Measurements from ENCODE around the gene ZBTB20.

The ZBTB20 gene

GRCh38 chr3:114351123-114351821 lies 795.8 kb downstream of the ZBTB20 start:
- DNase-seq: no peak

- no peak for DNase-seq
Measured at GRCh38 chr3:114350690-114351089, 796.4 kb downstream of the ZBTB20 start.

GRCh38 chr3:114350271-114350670 lies 796.8 kb downstream of the ZBTB20 start:
- DNase-seq: no peak

DNA sequence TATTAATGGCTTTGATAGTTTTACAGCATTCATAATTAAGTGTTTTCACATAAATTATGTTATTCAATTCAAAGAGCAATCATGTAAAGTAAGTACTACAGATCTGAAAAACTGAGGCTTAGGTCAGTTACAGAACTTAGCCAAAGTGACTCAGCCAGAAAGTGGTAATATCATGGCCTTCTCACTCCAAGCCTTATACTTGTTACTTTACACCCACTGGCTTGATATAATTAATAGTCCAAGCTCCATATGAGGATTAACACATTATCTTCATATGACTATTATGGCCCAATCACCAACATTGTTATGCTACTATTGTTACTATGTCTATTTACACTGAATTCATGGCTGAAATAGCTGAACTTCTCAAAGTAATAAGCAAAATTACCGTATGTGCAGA lies 802.6 kb downstream of the ZBTB20 start:
- DNase-seq: no peak

DNA sequence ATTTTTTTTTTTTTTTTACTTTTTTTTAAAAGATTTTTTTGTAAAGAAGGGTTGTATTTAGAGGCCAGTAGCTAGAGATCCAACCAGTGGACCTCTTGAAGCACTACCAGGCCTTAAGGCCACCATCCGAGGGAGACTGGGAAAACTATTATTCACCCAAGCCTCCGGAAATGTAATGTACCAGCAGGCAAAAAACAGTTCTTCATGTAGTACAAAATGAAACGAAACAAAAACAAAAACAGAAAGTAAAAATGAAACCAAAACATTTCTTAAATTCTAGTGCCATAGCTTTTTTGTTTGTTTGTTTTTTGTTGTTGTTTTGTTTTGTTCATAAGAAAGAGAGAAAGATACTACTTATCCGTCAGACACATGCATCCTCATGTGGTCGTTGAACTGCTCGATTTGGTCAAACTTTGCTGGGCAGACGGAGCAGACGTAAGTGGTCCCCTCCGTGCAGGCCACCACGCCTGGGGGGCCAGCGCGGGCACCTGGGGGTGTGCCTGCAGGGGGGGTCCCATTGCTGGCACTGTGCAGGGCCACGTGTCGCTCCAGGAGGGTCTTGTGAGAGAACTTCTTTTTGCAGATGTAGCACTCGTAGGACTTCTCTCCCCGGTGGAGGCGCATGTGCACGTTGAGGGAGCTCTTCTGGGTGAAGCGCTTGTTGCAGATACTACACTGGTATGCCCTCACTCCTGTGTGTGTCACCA lies 808.3 kb downstream of the ZBTB20 start:
- no peak for DNase-seq

GRCh38 chr3:114336857-114337256 lies 810.2 kb downstream of the ZBTB20 start:
- no peak for DNase-seq

DNA sequence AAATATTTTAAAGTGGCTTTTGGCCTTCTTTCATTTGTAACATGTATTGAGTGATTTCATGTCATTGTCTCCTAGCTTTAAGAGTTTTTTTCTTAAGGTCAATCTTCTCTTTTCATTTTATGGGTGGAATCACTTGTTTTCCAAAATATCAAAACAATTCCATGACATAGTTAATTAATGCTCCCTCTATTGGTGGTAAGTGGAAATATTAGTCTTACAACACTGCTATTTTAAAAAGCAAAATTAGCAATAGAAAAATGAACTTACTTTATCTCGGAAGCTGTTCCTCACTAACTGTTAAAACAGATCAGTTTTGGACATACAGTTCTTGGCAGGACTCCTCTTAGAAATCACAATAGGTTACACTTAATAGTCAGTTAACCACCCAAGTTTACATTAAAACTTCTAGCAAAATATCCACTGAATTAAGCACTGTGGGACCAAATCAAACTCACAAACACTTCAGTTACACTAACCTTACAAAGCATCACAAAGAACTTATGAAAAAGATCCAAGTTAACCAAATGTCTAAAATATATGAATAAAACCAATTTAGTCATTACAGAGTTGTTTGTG lies 810.9 kb downstream of the ZBTB20 start:
- no peak for DNase-seq

- no peak for DNase-seq
Measured at GRCh38 chr3:114333923-114334240, 813.2 kb downstream of the ZBTB20 start.

DNA sequence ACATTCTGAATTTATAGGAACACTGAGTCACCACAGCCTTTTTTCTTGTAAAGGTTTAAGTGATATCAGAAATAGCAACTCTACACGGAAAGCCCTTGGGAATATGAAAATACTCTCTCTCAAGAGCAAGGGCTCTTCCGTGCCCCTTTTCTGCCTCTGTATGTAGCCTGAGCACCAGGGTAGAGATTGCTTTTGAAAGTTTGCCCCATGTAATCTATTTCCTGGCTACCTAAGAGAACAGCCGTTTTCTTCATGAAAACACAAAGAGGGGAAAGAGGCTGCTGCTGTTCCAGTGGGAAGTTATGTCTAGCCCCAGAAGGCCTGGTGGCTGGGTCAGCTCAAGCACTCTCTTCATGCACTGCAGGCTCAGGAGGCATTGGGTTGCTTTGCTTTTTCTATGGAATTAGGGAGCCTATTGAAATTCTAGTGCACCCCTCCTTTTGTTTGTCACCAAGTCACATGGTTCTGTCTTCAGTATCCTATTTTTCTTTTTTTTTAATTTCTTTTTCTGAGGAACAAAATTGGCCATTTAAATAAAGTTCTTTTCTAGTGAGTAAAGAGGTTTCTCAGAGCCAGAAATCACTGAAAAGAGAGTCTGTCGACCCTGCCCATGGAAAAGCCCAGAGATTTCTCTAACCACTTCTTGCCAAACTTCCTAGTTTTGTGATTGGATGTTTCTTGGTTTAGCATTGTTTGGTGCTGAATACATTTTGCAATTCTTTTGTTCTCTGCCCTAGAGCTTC lies 813.7 kb downstream of the ZBTB20 start:
- DNase-seq: no peak

GRCh38 chr3:114332342-114333179 lies 814.5 kb downstream of the ZBTB20 start:
- DNase-seq: no peak

GRCh38 chr3:114331710-114332109 lies 815.4 kb downstream of the ZBTB20 start:
- DNase-seq: no peak

GRCh38 chr3:114331007-114331406 lies 816.1 kb downstream of the ZBTB20 start:
- no peak for DNase-seq

DNA sequence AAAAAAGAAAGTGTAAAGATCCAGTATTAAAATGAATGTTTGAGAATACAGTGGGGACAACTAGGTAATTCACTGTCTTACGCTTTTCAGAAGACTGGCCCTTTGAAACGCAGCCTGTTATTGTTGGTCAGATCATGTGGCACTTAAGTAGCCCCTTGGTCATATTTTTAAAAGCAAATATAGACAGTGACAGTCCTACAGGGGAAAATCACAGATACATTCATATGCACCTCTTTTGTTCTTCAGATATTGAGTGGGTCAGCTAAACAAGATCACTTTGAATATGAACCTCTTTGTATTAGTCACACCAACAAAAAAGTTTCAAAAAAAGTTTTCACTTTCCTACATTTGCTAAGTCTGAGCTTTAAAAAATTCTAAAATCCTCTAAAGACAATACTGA lies 817.3 kb downstream of the ZBTB20 start:
- DNase-seq: no peak

GRCh38 chr3:114328345-114328744 lies 818.7 kb downstream of the ZBTB20 start:
- DNase-seq: no peak

- no peak for DNase-seq
Measured at GRCh38 chr3:114327665-114328064, 819.4 kb downstream of the ZBTB20 start.

DNA sequence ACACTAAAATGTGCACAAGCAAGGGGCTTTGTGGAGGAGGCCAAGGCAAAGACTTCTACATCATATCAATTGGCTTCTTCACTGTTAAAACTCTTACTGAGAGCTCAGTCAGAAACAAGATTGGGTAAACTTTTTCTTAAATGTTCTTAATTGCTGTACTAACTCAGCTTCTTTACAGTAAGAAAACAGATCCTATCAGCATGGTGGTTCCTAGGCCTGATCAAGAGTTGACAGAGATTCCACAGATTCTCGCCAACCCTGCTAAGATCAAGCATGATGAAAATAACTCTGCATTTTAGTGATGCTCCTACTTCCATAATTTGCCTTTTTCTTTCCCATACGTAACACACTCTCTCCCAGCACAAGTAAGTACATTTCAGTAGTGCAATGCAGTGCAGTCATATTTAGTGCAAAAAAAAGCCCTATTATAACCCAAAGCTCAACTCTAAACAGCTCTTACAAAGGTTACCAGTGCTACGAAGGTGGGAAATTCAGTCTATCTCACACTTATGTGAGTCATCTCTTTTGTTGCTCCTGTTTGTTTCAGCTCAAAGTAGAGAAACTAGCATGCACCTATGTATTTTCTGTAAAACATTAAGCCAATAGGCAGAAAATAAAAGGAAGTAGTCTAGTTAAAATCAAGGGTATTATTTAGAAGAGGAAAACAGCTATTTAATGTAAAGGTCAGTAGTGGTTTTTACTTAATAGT lies 823.4 kb downstream of the ZBTB20 start:
- DNase-seq: no peak

GRCh38 chr3:114320246-114320645 lies 826.8 kb downstream of the ZBTB20 start:
- DNase-seq: no peak

- DNase-seq: no peak
Measured at GRCh38 chr3:114319453-114319852, 827.6 kb downstream of the ZBTB20 start.

DNA sequence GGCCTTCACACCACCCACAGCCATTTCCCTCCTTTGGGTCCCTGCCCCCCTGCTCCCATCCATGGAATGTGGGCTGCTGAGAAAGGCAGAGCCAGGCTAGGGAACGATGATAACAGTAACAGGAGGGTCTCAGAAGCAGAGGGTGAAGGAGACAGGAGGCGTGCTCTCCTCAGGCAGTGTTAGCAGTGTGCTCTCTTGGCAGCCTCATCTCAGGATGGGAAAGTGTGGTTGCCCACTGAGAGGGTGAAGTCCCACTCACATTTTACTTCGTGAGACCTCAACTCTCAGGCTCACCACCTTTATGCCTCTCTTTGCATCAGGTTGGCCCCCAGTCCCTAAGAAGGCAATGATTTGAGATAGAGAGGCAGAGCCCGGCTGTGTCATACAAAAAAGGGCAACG lies 828.8 kb downstream of the ZBTB20 start:
- DNase-seq: no peak

DNA sequence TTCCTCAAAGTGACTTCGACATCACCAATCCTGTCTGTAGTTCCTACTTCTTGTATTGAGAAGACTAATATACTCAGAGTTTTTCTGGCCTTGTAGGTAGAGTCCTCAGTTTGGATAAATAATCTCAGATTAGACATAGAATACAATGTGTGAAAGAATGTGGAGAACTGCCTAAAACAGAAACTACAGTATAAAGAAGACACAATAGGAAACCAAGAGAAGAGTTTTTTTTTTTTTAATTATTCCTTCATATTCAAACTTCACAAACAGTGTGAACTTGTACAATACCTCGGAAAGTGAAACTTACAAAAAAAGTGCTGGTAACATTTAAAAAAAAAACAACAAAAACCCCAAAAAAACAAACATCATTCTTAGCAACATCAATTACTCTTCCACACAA lies 832.8 kb downstream of the ZBTB20 start:
- DNase-seq: no peak

- no peak for DNase-seq
Measured at GRCh38 chr3:114313426-114313825, 833.7 kb downstream of the ZBTB20 start.

DNA sequence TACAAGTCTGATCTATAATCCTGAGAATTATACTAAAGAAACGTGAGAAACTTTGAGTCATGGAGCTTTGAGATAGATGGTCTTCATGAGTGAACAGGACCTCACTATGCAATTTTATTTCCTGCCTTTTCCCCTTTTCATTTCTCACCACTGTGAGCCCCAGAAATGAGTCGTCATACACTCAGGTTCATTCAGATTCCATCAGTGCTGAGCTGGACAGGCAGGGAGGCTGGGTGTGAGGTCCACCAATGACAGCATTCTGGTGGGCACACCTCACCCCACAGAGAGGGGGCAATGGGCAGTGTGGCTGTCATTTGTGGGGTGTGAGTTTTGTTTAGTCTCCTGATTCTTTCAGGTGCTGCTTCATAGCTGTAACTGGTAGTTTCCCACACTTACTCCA lies 836.4 kb downstream of the ZBTB20 start:
- DNase-seq: no peak

Data from activated CD8-positive, alpha-beta memory T cell treated with anti-CD3 and anti-CD28 coated beads, Interleukin-2, amount 50 U/mL, for 48 hours (primary cell).